ENCODE measurements around the gene OR51I1. TPM values are rescaled to one million over a fixed set of nuclear protein-coding genes. Genes with fewer than 3 reads are reported as not detected.

The OR51I1 gene
- total RNA-seq (0.60 TPM in 1 of 2 replicates, not detected in the other), polyA plus RNA-seq (not detected in 2 replicates)

- Histone ChIP-seq H3K4me1 (ENCODE audit: low read depth) (no peaks in the 10 kb centered on the region), H3K4me3 (no peak within 1 kb of the TSS), H3K27me3 (no peaks in the 10 kb centered on the region), H3K9me3 (ENCODE audit: low read depth) (no peaks in the 10 kb centered on the region), H3K27ac (no peak within 1 kb of the TSS), H3K36me3 (no peaks in the 10 kb centered on the region)
- no peak for TF ChIP-seq CTCF (IDR thresholded peaks at IDR 0.05; ENCODE audit: low read depth, low read length)
- no peak for DNase-seq (ENCODE audit: low read depth in 1 of 2, low spot score in 1 of 2)
Observed at GRCh38 chr11:5441414-5441813, at the start of gene OR51I1. TSS of gene OR51I1 (minus strand) at chr11:5441514. CDS start at chr11:5441514, 0 bp downstream.

GRCh38 chr11:5489576-5490357 lies 48.5 kb upstream of the OR51I1 start:
- Histone ChIP-seq H3K4me3 (no peak overlapping the region), H3K36me3 (no peaks in the 10 kb centered on the region), H3K27me3 (no peaks in the 10 kb centered on the region), H3K9me3 (ENCODE audit: low read depth) (no peaks in the 10 kb centered on the region), H3K27ac (no peak overlapping the region), H3K4me1 (ENCODE audit: low read depth) (no peaks in the 10 kb centered on the region)
- TF ChIP-seq CTCF (IDR thresholded peaks at IDR 0.05; ENCODE audit: low read depth, low read length): no peak
- DNase-seq (ENCODE audit: low read depth in 1 of 2, low spot score in 1 of 2): no peak

- no peak for DNase-seq (ENCODE audit: low read depth in 1 of 2, low spot score in 1 of 2)
- H3K36me3 ChIP-seq: no peaks in the 10 kb centered on the region
- TF ChIP-seq CTCF (IDR thresholded peaks at IDR 0.05; ENCODE audit: low read depth, low read length): no peak
- H3K4me1 ChIP-seq (ENCODE audit: low read depth): no peaks in the 10 kb centered on the region
- H3K4me3 ChIP-seq: no peak overlapping the region
- H3K9me3 ChIP-seq (ENCODE audit: low read depth): no peaks in the 10 kb centered on the region
- H3K27me3 ChIP-seq: no peaks in the 10 kb centered on the region
- H3K27ac ChIP-seq: no peak overlapping the region
Observed at GRCh38 chr11:5488798-5489399, 47.6 kb upstream of the OR51I1 start.

GRCh38 chr11:5488385-5488784 lies 47.1 kb upstream of the OR51I1 start, which contains the start of gene OR52D1:
TSS of gene OR52D1 (plus strand) at chr11:5488685. CDS start at chr11:5488707, 22 bp downstream.
- Histone ChIP-seq H3K27ac (no peak within 1 kb of the TSS), H3K4me3 (no peak within 1 kb of the TSS), H3K36me3 (no peaks in the 10 kb centered on the region), H3K27me3 (no peaks in the 10 kb centered on the region), H3K9me3 (ENCODE audit: low read depth) (no peaks in the 10 kb centered on the region), H3K4me1 (ENCODE audit: low read depth) (no peaks in the 10 kb centered on the region)
- TF ChIP-seq CTCF (IDR thresholded peaks at IDR 0.05; ENCODE audit: low read depth, low read length): no peak
- no peak for DNase-seq (ENCODE audit: low read depth in 1 of 2, low spot score in 1 of 2)

- Histone ChIP-seq H3K27ac (no peak overlapping the region), H3K4me1 (ENCODE audit: low read depth) (no peaks in the 10 kb centered on the region), H3K9me3 (ENCODE audit: low read depth) (no peaks in the 10 kb centered on the region), H3K27me3 (no peaks in the 10 kb centered on the region), H3K4me3 (no peak overlapping the region), H3K36me3 (no peaks in the 10 kb centered on the region)
- TF ChIP-seq CTCF (IDR thresholded peaks at IDR 0.05; ENCODE audit: low read depth, low read length): no peak
- no peak for DNase-seq (ENCODE audit: low read depth in 1 of 2, low spot score in 1 of 2)
Observed at GRCh38 chr11:5486421-5486820, 45.1 kb upstream of the OR51I1 start.

Measured in cardiac muscle cell (in vitro differentiated cells and primary cell).